Measurements from ENCODE around the gene SEMA3G.
A peak's percentile ranks its signal among the peaks of the same experiment; 100 is the strongest.

- TF ChIP-seq POLR2A (IDR thresholded peaks at IDR 0.05) (no peak), CTCF (IDR thresholded peaks at IDR 0.05) (peak in 3 of 6 experiments; percentile 22 to 38 (median 36))
Measured at GRCh38 chr3:52481819-52482521, 37.1 kb upstream of the SEMA3G start.
